GM23338 (cell line): ENCODE results near the gene DOCK10. TPM values are rescaled to one million over a fixed set of nuclear protein-coding genes. Genes with fewer than 3 reads are reported as not detected.

Experiments
- ATAC-seq: fragments of 200-7000 bp; cut with Tn5 transposase; 3 replicates; pipeline ENCODE4 v1.9.1; 2020
- DNase-seq: peaks from one replicate; pipeline ENCODE4 v3.0.0-alpha.2; 2015; ENCODE audit warnings: low spot score
- H2AFZ ChIP-seq: fragments of 200-600 bp; sonication (generic); 2 replicates; pipeline ENCODE4 v1.8.0; 2016; ENCODE audit warnings: antibody characterized with exemption, mild to moderate bottlenecking, moderate library complexity
- H3F3A ChIP-seq: fragments of 200-600 bp; sonication (generic); replicated peaks from 2 replicates; pipeline ENCODE4 v1.8.0; 2017; ENCODE audit warnings: antibody characterized with exemption, mixed run types, low read depth
- H3K27ac ChIP-seq: fragments of 200-600 bp; sonication (generic); 2 replicates; pipeline ENCODE4 v1.6.1; 2016; ENCODE audit warnings: low read depth
- H3K27me3 ChIP-seq: fragments of 200-600 bp; sonication (generic); 2 replicates; pipeline ENCODE4 v1.8.0; 2016; ENCODE audit warnings: mild to moderate bottlenecking, mixed run types, moderate library complexity; ENCODE audit not compliant: insufficient read depth
- H3K36me3 ChIP-seq: fragments of 200-600 bp; sonication (generic); 2 replicates; pipeline ENCODE4 v1.8.0; 2016; ENCODE audit warnings: mild to moderate bottlenecking; ENCODE audit not compliant: insufficient read depth
- H3K4me1 ChIP-seq: fragments of 200-600 bp; sonication (generic); 2 replicates; pipeline ENCODE4 v1.8.0; 2016; ENCODE audit warnings: mild to moderate bottlenecking, moderate library complexity; ENCODE audit not compliant: insufficient read depth
- H3K4me2 ChIP-seq: fragments of 200-600 bp; sonication (generic); 2 replicates; pipeline ENCODE4 v1.7.1; 2017; ENCODE audit warnings: mixed run types
- H3K4me3 ChIP-seq: fragments of 200-600 bp; sonication (generic); 2 replicates; pipeline ENCODE4 v1.6.1; 2016; ENCODE audit warnings: mixed run types
- H3K79me2 ChIP-seq: fragments of 200-600 bp; sonication (generic); replicated peaks from 2 replicates; pipeline ENCODE4 v1.8.0; 2017; ENCODE audit warnings: mild to moderate bottlenecking; ENCODE audit not compliant: insufficient read depth
- H3K9me2 ChIP-seq: fragments of 200-600 bp; sonication (generic); 2 replicates; pipeline ENCODE4 v1.8.0; 2017; ENCODE audit not compliant: insufficient read depth
- H4K20me1 ChIP-seq: fragments of 200-600 bp; sonication (generic); replicated peaks from 2 replicates; pipeline ENCODE4 v1.8.0; 2017; ENCODE audit warnings: mild to moderate bottlenecking; ENCODE audit not compliant: insufficient read depth
- H3K27ac Mint-ChIP-seq: 2 replicates; pipeline ENCODE4 v1.8.0; 2020; ENCODE audit warnings: inconsistent platforms, mild to moderate bottlenecking, moderate library complexity, mixed read lengths
- H3K27me3 Mint-ChIP-seq: 3 replicates; pipeline ENCODE4 v1.8.0; 2022; ENCODE audit warnings: low read depth, mild to moderate bottlenecking, moderate library complexity, mixed read lengths, inconsistent platforms; ENCODE audit not compliant: insufficient read depth, poor library complexity
- H3K36me3 Mint-ChIP-seq: 3 replicates; pipeline ENCODE4 v1.8.0; 2021; ENCODE audit warnings: low read depth, mild to moderate bottlenecking, inconsistent platforms, moderate library complexity, mixed read lengths
- H3K4me1 Mint-ChIP-seq: 3 replicates; pipeline ENCODE4 v1.8.0; 2020; ENCODE audit warnings: mild to moderate bottlenecking, inconsistent platforms, mixed read lengths
- H3K4me3 Mint-ChIP-seq: 3 replicates; pipeline ENCODE4 v1.8.0; 2021; ENCODE audit warnings: moderate library complexity, mild to moderate bottlenecking, inconsistent platforms, mixed read lengths
- H3K9me3 Mint-ChIP-seq: 3 replicates; pipeline ENCODE4 v1.8.0; 2020; ENCODE audit warnings: moderate library complexity, mild to moderate bottlenecking, inconsistent platforms, mixed read lengths
- CREB1 ChIP-seq: fragments of 250-450 bp; sonication (Bioruptor Pico); IDR thresholded peaks from 2 replicates; pipeline ENCODE4 v1.5.0; 2020; ENCODE audit warnings: low read depth, mild to moderate bottlenecking, moderate library complexity
- CTCF ChIP-seq, 2 experiments: fragments of 200-600 bp in 1 of 2; sonication (generic) in 1 of 2; conservative IDR thresholded peaks; 2 replicates each; pipeline versions ENCODE4 v1.5.1 to v1.6.1; 2016 to 2017; ENCODE audit warnings: antibody characterized with exemption in 2 of 2, low read depth in 2 of 2, mild to moderate bottlenecking in 2 of 2, moderate library complexity in 1 of 2
- ETS1 ChIP-seq: IDR thresholded peaks from 2 replicates; pipeline ENCODE4 v1.6.1; 2016; ENCODE audit warnings: antibody characterized with exemption
- EZH2 ChIP-seq: fragments of 200-600 bp; sonication (generic); IDR thresholded peaks from one replicate; pipeline ENCODE4 v1.8.0; 2017; ENCODE audit warnings: antibody characterized with exemption, mild to moderate bottlenecking, low read depth; ENCODE audit not compliant: unreplicated experiment
- EZH2phosphoT487 ChIP-seq: fragments of 200-600 bp; sonication (generic); IDR thresholded peaks from one replicate; pipeline ENCODE4 v1.8.1; 2018; ENCODE audit warnings: antibody characterized with exemption; ENCODE audit not compliant: unreplicated experiment
- JUNB ChIP-seq: IDR thresholded peaks from one replicate; pipeline ENCODE4 v1.6.1; 2016; ENCODE audit warnings: antibody characterized with exemption; ENCODE audit not compliant: unreplicated experiment
- POLR2AphosphoS5 ChIP-seq: IDR thresholded peaks from 2 replicates; pipeline ENCODE4 v1.6.1; 2016; ENCODE audit warnings: antibody characterized with exemption, low read depth
- REST ChIP-seq: IDR thresholded peaks from one replicate; pipeline ENCODE4 v1.6.1; 2018; ENCODE audit warnings: antibody characterized with exemption; ENCODE audit not compliant: unreplicated experiment
- STAT1 ChIP-seq: IDR thresholded peaks from one replicate; pipeline ENCODE4 v1.6.1; 2016; ENCODE audit warnings: antibody characterized with exemption; ENCODE audit not compliant: unreplicated experiment
- ZNF114 ChIP-seq: fragments of 250-450 bp; sonication (Bioruptor Pico); IDR thresholded peaks from 2 replicates; pipeline ENCODE4 v1.5.0; 2020; ENCODE audit warnings: mild to moderate bottlenecking, moderate library complexity
- ZNF331 ChIP-seq: fragments of 250-450 bp; sonication (Bioruptor Pico); IDR thresholded peaks from 2 replicates; pipeline ENCODE4 v1.5.0; 2020; ENCODE audit warnings: low read depth, mild to moderate bottlenecking, moderate library complexity
- polyA plus RNA-seq: library from polyadenylated mRNA; unstranded; fragments of >200 nt; fragmentation: Nextera tagmentation; extraction: Ambion mirVana; gene quantifications from 2 replicates; pipeline ENCODE4 v1.2.1, GENCODE V29; 2016
- total RNA-seq: library from RNA; depleted of rRNA; stranded (reverse); fragments of >200 nt; shearing (Covaris generic); gene quantifications from 2 replicates; pipeline ENCODE4 v1.2.3, GENCODE V29; 2014

Gene DOCK10
- total and polyA plus RNA-seq, 2 experiments from 2014 or later: 1.0 to 1.7 TPM

GRCh38 chr2:225055714-225056113 is 13.4 kb upstream of the DOCK10 start:
- H3K4me1 ChIP-seq: no peaks in the 10 kb centered on the region
- no peaks in the 10 kb centered on the region for H4K20me1 ChIP-seq
- no peaks in the 10 kb centered on the region for H3K27me3 ChIP-seq
- no peak overlapping the region for H2AFZ ChIP-seq
- DNase-seq (no peak), ATAC-seq (no peak)
- H3F3A ChIP-seq: no peaks in the 10 kb centered on the region
- no peak overlapping the region for H3K4me2 ChIP-seq
- no peaks in the 10 kb centered on the region for H3K79me2 ChIP-seq
- H3K9me2 ChIP-seq: no peaks in the 10 kb centered on the region
- no peaks in the 10 kb centered on the region; the same call in 2 of the 3 replicates for H3K9me3 Mint-ChIP-seq
- no peaks in the 10 kb centered on the region for H3K36me3 Mint-ChIP-seq
- no peaks in the 10 kb centered on the region for H3K4me1 Mint-ChIP-seq
- H3K27me3 Mint-ChIP-seq: no peaks in the 10 kb centered on the region
- no peak overlapping the region for H3K4me3 Mint-ChIP-seq
- no peak overlapping the region for H3K27ac ChIP-seq
- no peak overlapping the region for H3K27ac Mint-ChIP-seq
- H3K36me3 ChIP-seq: no peaks in the 10 kb centered on the region
- no peak overlapping the region for H3K4me3 ChIP-seq
- no peak for TF ChIP-seq CTCF (conservative IDR thresholded peaks at IDR 0.05; ENCODE audit: low read depth in 2 of 2)
- no peak for TF ChIP-seq STAT1
- no peak for TF ChIP-seq EZH2phosphoT487
- no peak for TF ChIP-seq ETS1
- TF ChIP-seq ZNF114: no peak
- TF ChIP-seq CREB1: no peak
- TF ChIP-seq ZNF331: no peak
- TF ChIP-seq JUNB: no peak
- TF ChIP-seq REST: no peak

GRCh38 chr2:225052703-225053102 is 10.4 kb upstream of the DOCK10 start:
- H4K20me1 ChIP-seq: no peaks in the 10 kb centered on the region
- H3K4me2 ChIP-seq: no peak overlapping the region
- H3K4me3 ChIP-seq: no peak overlapping the region
- DNase-seq: no peak
- no peaks in the 10 kb centered on the region for H3K9me3 Mint-ChIP-seq
- no peaks in the 10 kb centered on the region for H3K4me1 ChIP-seq
- H3K79me2 ChIP-seq: no peaks in the 10 kb centered on the region
- H3F3A ChIP-seq: no peaks in the 10 kb centered on the region
- no peak overlapping the region; the same call in 1 of the 2 replicates for H2AFZ ChIP-seq
- H3K27ac Mint-ChIP-seq: no peak overlapping the region
- no peaks in the 10 kb centered on the region; the same call in 2 of the 3 replicates for H3K4me1 Mint-ChIP-seq
- no peaks in the 10 kb centered on the region for H3K27me3 Mint-ChIP-seq
- ATAC-seq: no peak
- no peaks in the 10 kb centered on the region for H3K36me3 ChIP-seq
- no peaks in the 10 kb centered on the region for H3K9me2 ChIP-seq
- no peak overlapping the region for H3K27ac ChIP-seq
- no peaks in the 10 kb centered on the region for H3K36me3 Mint-ChIP-seq
- no peak overlapping the region for H3K4me3 Mint-ChIP-seq
- H3K27me3 ChIP-seq: no peaks in the 10 kb centered on the region
- TF ChIP-seq POLR2AphosphoS5 (no peak), CTCF (conservative IDR thresholded peaks at IDR 0.05; ENCODE audit: low read depth in 2 of 2) (no peak), ZNF114 (no peak), REST (no peak), ZNF331 (no peak), JUNB (no peak), CREB1 (no peak), STAT1 (no peak), EZH2phosphoT487 (no peak), EZH2 (no peak)
